Kasumi-1 (cell line): Measurements from ENCODE around the gene CAV3.

Experiments
- DNase-seq, 2 experiments: peaks; one replicate each; lab custom pipeline; 2025; lab: John Stamatoyannopoulos, UW

The CAV3 gene

DNA sequence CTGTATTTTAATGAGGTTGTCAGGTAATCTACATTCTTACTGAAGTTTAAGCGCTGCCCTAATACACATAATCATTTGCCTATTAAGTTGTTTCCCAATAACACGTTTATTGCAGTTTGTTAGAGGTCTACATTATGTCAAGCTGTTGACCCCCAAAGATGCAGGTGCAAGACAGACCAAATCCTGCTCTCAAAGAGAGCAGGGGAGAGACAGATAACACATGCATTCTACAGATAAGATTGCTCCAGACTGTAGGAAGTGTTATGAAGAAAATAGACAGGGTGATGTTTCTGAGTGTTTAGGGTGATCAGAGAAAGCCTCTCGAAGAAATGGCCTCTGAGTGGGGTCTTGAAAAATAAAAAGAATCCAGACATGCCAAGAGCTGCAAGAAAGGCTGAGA lies 60.6 kb downstream of the CAV3 start:
- DNase-seq = no peak
